Stromal cell of bone marrow (primary cell): Measurements from ENCODE around the gene DACT3.

Experiments used
- DNase-seq: peaks from one replicate; pipeline ENCODE4 v3.0.0-alpha.2; 2012; ENCODE audit warnings: low read depth

DACT3 gene

DNA sequence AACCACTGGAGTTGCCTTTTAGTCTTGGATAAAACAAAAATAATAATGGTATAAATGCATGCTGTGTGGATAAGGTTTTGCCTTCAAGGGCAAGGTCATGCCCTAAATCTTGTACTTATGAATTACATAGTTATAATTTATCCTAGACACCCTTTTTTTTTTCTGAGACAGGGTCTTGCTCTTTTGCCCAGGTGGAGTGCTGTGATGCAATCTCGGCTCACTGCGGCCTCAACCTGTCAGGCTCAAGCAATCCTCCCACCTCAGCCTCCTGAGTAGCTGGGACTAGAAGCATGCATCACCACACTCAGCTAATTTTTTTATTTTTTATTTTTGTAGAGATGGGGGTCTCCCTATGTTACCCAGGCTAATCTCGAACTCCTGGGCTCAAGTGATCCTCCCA lies 7.7 kb upstream of the DACT3 start:
- no peak for DNase-seq

DNA sequence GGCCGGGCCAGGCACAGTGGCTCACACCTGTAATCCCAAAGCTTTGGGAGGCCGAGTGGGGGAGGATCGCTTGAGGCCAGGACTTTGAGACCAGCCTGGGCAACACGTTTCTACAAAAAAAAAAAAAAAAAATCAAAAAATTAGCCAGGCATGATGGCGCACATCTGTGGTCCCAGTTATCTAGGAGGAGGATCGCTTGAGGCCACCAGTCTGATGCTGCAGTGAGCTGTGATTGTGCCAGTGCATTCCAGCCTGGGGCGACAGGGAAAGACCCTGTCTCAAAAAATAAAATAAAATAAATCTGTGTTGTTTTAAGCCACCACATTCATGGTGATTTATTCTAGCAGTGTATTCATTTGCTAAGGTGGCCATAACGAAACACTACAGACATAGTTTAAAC lies 4.1 kb upstream of the DACT3 start:
- DNase-seq = no peak

DNA sequence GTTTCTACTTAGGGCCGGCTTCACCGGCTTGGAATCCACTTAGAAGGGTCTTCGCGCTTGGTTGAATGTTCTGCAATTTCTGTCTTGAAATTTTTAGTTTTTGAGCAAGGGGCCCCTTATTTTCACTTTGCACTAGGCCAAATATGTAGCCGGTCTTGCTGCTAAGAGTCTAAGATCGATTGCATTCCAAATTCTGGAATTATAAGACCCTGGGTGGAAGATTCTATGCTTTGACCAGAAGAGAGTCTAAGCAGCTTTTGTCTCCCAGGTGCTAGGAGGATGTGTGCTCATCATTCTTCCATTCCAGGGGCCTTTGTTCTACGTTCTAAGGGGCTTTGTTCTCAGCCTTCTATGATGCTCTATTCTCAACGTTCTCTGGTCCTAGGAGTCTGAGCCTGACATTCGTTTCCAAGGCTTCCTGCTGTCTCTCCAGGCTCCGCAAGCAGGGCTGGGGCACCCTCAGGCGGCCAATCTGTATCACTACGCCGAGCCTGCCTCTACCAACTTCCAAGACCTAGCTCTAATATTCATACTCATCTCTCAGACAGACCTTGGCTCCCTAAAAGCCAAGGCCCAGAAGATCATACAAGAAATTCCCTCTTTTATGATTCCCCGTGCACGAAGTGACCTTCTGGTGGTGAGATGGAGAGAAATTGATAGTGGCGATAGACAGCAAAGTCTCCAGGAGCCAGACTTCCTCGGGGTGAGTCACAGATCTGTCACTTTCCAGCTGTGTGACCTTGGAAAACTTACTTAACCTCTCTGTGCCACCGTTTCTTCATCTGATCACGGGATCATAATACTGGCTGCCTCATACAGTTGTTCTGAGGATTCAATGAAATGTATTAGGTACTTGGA lies 982 bp upstream of the DACT3 start:
- peak; percentile 78 for DNase-seq

DNA sequence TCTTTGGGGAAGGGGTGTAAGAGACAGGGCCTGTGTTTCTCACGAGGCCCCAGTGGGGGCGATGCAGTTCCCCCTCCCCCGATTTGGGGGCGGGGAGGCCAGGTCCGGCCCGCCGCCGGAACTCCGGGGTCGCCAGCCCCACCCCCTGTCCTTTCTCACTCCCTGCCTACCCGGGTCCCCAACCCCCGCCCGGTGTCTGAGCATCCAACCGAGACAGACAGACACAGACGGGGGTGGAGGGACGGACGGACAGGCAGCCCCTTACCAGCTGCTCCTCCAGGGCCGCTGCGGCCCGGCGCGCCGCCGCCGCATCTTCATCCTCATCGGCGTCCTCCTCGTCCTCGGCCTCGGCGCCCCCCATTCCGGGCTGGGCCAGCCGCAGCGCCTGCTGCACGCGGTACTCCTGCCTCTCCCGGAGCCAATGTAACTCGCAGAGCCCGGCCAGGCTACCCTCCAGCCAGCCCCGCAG lies 397 bp downstream of the DACT3 start:
- DNase-seq = no peak

DNA sequence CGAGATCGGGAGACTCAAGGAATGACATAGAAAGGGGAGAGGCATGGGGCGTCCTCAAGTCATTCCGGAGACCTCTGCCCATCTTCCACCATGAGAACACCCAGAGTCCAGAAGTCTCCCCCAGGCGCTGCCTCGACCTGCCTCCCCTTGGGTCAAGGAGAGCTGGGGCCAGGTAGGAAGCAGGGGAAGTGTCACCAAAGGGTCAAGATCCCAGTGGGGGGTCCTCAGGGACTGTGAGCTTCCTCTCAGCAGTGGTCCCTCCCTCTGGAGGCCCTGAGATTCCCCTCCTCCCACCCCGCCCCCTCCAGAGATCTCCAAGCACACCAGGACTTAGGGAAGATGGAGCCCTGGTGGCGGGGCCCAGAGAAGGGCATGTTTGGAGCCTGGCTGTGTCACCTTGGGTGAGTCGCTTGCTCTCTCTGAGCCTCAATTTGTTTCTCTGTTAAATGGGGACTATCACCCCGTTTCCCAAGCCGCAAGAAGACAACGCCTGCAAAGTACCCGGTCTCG lies 919 bp downstream of the DACT3 start:
- DNase-seq = no peak

DNA sequence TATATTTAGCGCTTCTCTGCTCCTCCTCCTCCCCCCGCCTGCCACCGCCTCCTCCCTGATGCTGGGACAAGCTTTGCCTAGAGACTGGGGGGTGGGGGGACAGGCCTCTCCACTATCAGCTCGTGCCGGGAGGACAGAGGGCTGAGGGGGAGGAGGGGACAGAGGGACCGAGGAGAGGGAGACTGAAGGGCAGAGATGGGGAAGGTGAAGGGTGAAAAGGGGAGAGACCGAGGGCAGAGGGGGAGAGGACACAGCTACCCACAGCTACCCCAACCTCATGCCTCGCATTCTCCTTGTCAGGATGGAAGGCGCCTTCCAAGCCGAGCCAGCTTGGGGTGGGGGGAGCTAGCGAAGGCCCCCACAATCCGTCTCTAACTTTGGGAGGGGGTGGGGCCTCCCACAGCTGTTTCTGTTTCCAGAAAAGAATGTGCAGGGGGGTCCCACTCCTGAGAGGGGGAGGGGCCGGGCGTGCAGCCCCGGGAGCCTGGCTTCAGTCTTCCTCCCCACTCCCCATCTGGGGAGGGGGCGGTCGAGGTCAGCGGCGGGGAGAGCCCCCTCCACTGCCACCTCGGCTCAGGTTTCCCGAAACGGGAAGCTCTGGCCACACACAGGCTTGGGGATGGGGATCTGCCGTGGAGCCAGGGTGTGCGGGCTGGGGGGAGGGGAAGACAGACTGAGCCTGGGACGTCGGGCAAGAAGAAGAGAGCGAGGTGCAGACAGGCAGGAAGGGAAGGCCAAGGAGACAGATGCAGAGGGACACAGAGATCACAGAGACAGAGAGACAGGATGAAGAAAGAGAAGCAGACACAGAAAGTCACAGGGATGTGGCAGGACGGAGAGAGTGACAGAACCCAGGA lies 1.6 kb downstream of the DACT3 start:
- no peak for DNase-seq

DNA sequence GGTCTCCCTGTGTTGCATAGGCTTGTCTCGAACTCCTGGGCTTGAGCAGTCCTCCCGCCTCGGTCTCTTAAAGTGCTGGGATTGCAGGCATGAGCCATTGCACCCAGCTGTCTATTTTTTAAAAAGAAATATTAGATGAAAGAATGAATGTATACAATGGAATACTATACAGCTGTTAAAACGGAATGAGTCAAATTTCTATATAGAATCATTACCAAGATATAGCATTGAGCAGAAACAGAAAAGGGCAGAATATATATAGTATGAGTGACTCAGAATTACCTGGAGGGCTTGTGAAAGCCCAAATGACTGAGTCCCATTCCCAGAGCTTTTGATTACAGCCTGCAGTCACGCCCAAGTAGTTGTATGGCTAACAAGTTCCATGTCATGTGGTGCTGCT lies 4.4 kb downstream of the DACT3 start:
- no peak for DNase-seq

DNA sequence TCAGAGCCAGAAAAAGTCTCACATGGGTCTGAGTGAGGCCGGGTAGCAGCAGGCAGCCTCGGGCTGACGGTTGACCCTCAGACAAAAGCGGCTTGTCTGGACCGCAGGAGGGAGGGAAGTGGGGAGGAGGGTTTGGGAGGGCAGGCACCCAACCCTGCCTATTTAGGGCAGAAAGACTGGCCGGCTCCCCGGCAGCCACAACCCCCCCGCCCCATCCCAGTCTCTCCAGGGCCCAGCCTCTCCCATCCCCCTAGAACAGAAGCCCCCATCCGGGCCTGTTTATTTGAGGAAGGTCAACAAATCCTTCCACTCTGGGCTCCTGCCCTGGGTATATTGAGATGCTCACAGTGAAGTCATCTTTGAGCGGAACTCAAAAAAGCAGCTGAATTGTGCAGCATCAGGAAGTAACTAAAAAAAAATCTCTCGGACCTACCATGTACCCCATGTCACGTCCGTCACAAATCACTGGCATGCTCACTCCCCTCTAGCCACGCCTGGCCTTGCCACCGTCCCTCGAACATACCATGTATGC lies 6.3 kb downstream of the DACT3 start:
- no peak for DNase-seq

DNA sequence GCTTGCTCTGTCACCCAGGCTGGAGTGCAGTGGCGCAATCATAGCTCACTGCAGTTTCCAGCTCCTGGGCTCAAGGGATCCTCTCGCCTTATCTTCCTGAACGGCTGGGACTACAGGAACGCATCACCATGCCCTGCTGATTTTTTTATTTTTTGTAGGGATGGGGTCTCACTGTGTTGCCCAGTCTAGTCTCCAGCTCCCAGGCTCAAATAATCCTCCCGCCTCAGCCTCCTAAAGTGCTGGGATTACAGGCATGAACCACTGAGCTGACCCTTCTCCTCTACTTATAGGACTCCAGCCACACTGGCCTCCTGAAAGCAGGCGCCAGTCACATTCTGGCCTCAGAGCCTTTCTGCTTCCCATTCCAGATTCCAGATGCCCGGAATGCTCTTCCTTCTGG lies 10.5 kb downstream of the DACT3 start:
- no peak for DNase-seq

DNA sequence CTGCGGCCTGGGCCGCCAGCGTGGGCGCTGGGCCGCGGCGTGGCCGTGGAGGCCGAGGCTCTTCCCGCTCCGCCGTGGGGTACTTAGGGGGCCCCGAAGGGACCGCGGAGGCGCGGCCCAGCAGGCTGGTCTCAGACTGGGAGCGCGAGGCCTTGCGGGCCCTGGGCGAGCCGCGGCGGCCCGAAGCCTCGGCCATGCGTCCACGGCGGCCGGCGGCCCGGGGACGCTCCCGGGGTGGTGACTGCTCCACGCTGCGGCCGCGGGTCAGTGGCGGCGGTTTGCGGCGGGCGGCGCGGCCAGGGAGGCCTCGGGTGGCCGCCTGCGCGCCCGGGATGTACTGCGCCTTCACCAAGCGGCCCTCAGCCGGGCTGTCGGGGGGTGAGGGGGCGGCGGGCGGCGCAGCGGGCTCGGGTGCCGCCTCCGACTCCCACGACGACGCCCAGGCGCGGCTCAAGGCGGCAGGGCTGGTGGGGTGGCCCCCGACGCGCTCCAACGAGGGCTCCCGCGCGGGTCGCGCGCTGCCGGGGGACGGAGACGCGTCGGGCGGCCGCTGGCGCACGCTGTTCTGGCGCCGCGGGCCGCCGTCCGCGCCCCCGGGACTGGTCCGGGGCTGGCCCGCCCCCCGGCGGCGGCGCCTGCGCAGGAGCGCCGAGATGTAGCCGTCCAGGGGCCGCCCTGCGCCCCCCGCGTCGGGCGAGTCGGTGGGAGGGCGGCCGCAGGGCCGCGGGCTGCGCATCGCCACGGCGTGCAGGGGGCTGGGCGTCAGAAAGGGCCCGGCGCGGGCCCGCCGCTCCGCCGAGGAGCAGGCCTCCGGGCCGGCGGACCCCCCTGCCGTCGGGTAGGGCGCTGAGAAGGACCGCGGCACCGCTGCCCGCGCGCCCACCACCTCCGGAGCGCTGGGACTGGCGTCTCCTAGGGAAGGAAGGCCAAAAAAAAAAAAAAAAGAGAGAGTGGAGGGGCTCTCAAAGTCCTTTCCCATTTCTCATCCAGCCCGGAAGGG lies 11.7 kb downstream of the DACT3 start:
- DNase-seq = no peak

DNA sequence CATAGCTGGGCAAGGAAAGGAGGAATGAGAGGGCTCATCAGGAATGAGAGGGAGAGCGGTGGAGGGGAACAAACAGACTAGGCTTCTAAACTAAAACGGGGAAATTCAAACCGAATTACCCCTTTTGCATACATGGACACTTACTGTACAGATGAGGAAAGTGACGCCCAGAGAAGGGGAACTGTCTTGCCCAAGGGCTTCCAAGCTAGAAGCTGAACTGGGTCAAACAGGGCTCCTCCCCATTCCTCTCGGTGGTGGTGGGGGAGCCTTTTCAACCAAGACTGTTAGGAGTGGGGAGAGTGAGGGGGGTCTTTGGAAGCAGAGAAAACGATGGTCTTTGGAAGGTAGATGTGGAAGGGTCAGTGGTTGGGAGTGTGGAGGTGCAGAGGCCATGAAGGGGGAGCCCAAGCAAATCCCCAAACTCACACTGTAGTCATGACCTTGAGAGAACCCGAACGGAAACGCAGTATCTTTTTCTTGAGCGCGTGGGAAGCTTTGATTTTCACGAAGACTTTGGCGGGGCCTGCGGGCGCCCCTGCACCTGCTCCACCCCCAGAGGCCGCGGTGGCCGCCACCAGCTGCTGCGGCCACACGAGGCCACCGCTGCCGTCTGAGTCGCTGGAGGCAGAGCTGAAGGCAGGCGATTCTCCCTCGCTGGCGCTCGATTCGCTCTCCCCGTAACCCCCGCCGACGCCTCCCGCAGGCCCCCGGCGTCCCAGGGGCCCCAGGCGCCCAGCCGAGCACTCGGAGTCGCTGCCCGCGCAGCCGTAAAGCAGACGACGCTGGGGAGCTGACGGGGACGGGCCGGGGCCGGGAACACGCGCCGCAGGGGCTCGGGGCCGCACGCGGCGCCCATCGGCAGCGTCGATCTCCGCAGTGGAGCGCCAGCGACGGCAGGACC lies 12.7 kb downstream of the DACT3 start:
- DNase-seq = no peak

DNA sequence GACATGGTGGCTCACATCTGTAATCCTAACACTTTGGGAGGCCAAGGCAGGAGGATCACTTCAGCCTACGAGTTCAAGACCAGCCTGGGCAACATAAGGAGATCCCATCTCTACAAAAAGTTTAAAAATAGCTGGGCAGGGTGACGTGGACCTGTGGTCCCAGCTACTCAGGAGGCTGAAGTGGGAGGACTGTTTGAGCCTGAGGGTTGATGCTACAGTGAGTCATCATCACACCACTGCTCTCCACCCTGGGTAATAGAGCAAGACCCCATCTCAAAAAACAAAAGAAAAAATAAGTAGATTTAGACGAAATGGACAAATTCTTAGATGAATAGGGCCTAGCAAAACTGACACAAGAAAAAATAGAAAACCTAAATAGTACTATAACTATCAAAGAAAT lies 14.6 kb downstream of the DACT3 start:
- DNase-seq = no peak

DNA sequence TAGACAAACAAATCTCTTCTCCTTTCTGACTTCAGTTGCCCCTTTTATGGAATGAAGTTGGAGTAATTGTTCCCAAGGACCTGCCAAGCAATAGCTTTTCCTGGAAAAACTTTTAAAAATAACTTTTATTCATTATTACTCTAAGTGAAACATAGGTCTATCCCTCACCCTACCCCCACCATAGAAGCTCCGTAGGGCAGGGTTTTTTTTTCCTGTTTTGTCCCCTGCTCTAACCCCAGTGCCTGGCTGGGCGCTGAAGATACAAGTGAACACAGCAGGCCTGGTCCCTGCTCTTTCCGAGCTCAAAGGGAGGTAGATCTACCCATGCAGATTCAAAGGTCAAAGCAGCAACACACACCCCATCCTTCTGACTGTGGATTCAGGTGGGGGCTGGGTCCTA lies 16.3 kb downstream of the DACT3 start:
- no peak for DNase-seq

DNA sequence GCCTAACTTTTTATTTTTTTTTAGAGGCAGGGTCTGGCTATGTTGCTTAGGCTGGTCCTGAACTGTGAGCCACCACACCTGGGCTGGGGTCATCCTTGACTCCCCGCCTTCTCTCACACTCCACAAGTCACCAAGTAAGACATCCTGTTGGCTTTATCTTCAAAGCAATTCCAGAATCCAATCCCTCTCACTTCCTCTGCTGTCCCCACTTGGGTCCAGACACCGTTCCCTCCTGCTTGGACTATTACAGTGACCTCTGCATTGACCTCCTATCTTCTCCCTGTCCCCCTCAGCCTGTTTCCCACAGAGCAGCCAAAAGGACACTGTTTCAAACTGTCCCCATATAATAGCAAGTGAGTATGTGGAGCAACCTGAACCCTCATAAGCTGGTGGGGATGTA lies 20.3 kb downstream of the DACT3 start:
- DNase-seq = no peak

DNA sequence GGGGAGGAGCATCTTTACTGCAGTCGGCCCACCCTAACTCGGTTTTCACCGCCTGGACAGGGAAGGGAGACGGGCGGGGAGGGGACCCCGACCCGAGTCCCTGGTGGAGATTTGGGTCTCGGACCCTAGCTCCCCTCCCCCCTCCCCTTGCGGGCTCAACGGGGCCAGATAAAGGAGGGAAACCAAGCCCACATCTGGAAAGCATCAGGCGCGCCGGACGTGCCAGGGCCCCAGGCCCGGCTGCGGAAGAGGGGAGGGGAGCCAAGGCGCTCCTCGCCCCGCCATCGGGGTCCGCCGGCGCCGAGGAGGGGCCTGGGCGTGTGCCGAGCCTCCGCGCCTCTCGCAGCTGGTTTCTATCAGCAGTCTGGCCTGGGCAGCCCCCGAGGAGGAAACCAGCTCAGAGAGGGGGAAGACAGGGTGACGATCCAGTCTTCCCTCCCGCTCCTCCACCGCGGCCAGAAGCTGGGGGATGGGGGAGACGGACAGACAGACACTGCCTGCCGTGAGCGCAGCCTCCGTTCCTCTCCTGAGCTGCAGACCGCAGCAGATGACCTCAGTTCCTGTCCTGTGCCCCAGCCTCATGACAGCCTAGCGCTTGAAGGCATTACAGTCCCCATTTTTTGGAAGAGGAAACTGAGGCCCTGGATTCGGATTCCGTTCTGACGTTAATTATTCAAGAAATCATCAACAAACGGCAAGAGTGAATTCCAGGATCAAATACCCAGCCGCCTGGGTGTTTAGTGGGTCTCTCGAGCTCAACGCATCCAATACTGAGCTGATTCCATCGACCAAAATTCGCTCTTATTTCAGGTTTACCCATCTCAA lies 21.4 kb downstream of the DACT3 start:
- no peak for DNase-seq

DNA sequence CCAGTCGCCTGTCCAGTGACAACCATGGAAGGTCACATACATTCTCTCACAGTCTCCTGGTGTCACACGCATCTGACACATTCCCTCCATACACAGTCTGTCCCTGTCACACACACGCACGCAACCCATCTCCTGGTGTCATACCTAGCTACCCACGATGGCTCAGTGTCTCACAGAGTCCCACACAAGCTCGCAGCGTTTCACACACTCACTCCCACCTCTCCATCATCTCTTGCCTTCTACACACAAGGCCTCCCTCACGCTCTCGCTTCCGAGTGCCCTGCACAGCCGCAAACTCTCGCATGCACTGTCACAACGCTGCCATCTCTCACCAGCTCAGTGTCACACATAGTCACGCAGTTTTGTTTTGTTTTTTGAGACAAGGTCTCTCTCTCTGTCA lies 23.8 kb downstream of the DACT3 start:
- DNase-seq = no peak

DNA sequence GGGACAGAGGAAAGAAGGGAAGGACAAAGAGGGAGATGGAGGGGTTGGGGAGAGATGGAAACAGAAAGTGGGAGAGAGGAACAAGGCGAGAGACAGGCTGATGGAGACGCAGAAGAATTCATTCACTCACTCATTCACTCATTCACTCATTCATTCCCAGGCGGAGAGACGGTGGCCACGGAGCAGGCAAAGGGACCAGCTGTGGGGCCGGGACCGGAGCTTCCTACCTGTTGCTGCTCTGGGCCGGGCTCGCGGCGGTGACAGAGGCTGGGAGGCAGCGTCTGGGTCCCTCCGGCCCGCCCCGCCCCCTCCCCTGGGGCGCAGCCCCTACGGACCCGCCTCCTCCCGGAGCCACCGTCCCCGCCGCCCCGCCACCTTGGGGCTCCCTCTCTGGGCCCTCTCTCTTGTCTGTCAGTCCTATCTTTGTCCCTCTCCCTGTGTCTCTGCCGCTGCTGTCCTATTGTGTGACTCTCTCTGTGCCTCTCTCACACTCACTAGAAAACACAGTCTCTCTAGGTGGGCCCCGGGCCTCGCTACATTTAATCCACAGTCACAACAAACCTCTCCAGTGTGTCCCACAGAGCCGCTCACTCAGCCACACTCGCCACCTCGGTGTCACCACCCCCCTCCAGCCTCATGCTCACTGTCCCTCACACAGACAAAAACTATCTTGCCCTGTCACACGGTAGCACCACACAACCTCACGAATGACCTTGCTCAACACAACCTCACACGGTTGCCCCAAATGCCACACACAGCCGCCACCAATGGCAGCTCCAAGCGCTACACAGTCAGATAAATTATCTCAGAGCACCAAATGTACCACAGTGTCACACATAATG lies 24.8 kb downstream of the DACT3 start, which contains the start of gene GNG8:
GNG8 (minus strand) TSS at position 283 of the 842 bp plus-strand sequence. CDS start 1,520 bp downstream, outside the sequence.
- no peak for DNase-seq

DNA sequence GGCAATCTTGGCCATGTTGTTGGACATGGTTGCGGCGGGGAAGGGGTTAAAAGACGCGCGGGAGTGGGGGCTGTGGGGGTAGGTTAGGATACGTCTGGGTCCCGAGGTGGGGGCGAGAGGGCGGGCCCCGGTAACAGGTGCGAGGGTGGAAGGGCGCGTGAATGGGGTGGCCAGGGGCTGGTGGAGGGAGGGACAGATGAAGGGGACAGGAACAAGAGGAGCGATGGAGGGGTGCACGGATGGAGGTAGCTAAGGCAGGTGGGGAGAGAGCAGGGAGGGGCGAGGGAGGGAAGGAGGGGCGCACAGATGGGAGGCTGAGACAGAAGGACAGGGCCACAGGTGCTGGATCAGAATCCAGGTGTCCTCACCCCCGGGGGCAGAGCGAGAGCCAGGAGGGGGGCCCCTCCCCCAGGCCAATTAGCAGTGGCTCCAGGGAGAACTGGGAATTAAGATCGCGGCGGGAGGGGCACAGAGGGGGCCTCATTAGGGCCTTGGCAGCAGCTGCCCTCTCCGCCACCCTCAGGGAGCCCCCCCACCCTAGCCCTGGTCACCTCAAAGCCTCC lies 26.2 kb downstream of the DACT3 start:
- no peak for DNase-seq
